ENCODE results near the gene TEX26.

Gene TEX26

GRCh38 chr13:30932481-30933353 lies at the start of gene TEX26:
TEX26 (plus strand) TSS chr13:30932656; CDS start chr13:30932716, 60 bp downstream.
- no peak for FAIRE-seq

DNA sequence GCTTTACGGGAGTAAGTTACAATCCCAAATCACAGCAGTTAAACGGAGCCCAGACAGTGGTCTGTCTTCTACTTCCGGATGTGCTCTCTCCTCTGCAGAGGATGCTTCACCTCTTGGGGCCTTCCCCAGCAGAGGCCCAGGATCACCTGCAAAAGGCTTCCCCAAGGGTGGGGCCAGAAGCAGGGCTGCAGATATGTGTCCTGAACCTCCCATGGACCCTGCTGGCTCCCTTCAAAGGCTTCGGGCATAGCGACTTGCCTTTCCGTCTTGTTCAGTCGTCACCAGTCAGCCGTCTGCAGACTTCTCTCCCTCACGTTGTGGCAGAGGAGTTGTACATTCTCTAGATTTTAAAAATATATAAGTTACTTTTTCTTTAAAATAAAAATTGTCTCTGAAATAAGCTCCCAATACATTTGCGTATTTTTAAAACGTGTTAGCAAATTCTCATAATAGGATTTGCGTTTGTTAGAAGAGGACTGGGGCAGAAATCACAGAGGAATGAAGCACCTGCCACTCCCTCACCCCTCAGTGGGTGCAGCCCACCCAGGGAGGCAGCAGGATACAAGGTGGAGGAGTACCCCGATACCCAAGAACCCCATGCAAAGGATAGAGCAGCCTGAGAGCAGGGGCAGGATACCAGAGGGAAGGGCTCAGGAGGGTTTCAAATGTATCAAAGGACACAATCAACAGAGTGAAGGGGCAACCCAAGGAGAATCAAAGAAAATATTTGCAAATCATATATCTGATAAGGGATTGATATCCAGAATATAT lies 49.3 kb upstream of the TEX26 start:
- FAIRE-seq: no peak

DNA sequence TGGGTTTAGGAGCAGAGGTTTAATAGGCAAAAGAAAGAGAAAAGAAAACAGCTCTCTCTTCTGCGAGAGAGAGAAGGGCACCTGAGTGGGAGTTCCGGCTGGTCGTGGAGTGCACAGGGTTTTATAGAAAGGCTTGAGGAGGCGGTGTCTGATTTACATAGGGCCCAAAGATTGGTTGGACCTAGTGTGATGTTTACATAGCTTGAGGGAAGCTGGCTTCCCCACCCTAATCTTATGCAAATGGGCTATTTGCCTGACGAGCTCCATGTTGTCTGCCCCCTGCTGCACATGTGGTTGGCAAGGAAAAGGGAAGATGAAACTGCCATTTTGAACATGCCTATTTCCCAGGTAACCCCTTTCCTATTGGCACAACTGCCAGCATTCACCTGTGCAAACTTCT lies 47.9 kb upstream of the TEX26 start:
- FAIRE-seq: no peak

DNA sequence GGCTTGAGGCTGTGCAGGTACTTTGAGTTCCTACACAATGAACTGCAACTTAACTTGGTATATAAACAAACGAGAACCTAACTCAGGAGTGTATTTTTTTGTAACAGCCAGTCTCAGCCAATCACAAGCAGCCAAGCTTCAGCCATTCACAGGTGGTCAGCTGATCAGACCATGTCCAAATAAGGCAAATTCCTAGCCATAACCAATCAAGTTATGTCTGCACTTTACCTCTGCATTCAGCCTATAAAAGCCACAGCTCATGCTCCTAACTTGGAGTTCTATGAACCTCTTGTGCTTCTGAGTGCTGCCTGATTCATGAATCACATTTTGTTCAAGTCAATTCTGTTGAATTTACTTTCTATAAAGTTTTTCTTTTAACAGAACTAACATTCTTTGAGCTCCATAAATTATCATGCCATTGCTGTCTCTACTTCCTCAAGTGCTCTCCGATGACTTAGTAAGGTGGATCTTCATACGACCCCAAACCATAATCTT lies 43.2 kb upstream of the TEX26 start:
- FAIRE-seq: no peak

DNA sequence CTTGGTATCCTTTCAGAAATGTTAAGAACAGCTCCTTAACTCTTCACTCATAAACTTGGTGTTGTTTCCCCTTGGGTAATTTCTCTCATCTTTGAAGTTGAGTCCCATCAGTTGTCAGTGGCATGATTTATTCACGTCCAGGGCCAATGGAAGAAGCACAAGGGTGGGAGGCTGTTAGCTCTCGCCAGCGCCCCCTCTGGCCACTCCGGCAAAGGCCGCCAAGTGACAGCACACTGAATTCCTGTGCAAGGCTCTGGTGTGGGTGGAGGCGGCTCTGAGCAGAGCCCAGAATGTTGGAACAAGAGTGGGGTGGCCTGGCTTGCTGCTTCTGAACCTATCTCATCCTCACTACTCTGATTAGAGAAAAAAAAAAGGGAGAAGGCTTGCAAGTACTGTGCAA lies 39.5 kb upstream of the TEX26 start:
- FAIRE-seq: no peak

DNA sequence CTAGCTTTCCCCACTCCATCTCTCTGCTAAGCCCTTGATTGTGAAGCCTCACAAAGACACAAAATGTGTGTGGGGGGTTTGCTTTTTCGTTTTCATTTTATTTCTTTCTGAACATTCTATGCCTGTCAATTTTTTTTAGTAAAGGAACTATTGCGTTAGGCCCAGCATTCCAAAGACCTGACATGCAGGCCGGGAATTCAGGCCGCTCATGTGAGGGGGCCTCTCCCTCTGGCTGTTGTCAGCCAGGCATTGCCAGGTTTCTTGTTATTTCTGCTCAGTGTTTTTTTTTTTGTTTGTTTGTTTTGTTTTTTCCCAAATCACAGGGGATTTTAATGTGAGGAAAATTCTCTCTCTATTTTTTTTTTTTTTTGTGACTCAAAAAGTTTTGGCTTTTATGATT lies 36.7 kb upstream of the TEX26 start:
- no peak for FAIRE-seq

DNA sequence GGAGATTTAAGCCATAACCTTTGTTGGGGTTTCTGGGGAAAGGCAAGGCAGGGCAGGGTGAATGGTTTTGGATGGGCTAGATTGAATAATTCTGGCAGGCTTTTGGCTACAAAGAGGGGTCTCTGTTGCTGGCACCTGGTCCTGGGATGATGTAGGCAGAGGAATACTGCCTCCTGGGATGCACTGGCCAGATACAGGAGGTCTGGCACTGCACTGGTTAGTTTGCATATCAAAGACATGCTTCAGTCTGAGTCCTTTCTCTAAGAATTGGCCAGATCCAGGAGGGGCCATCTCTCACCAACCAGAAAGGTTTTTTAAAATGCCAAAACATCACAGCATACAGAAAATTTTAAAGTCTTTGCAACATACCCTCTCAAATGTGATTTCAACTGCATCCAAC lies 34.4 kb upstream of the TEX26 start:
- no peak for FAIRE-seq

- no peak for FAIRE-seq
Observed at GRCh38 chr13:30898678-30899241, 33.7 kb upstream of the TEX26 start.

DNA sequence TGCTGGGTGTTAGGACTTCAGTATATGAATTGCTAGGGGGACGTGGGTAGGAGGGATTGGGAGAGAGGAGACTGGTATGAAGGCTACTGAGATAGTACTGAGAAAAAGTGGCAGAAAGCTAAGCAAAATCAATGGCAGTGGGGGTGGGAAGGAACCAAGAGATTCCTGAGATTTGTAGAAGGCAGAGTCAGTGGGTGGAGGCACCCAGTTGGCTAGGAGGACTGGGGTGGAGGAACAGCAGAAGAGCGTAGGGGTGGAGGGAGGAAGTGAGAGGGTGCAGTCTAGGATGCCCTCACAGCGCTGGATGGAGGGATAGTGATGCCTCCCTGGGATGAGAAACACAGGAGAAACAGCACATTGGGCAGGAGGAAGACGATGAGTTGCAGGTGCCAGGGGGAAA lies 32.0 kb upstream of the TEX26 start:
- no peak for FAIRE-seq

DNA sequence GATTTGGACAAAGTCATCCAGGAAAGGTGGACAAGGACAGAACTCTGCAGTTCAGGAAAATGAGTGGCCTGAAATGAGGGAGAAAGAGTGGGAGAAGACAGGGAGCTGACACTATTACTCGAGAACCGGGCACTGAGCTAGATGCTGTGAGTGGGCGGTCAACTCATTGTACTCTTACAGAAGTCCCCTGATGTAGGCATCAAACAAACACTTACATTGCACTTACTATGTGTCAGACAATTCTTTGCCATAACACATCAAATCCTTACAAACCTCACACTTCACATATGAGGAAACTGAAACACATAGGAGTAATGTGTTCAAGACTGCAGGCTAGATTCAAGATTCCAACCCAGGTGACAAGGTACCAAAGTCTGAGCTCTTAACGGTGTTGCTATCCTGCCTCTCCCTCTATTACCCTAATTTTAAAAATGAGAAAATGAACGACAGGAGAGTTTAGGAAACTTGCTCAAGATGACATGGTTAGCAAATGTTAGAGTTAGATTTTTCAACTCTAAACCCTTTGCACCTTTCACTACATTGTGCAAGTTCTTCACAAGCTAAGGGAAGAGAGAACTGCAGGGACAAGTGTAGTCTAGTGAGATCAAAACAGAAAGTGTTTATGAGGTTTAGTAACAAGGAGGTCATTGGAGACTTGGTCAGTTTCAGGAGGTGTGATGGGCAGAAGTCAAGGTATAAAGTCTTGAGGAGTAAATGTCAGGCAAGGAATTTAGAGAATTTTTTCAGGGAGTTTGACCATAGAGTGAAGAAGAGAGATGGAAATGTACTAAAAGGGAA lies 31.3 kb upstream of the TEX26 start:
- no peak for FAIRE-seq

- FAIRE-seq: no peak
Observed at GRCh38 chr13:30904043-30904442, 28.4 kb upstream of the TEX26 start.

GRCh38 chr13:30905932-30906383 lies 26.5 kb upstream of the TEX26 start, which contains the start of gene MEDAG:
MEDAG (plus strand) TSS chr13:30906271; CDS start chr13:30906516, 245 bp downstream.
- no peak for FAIRE-seq

DNA sequence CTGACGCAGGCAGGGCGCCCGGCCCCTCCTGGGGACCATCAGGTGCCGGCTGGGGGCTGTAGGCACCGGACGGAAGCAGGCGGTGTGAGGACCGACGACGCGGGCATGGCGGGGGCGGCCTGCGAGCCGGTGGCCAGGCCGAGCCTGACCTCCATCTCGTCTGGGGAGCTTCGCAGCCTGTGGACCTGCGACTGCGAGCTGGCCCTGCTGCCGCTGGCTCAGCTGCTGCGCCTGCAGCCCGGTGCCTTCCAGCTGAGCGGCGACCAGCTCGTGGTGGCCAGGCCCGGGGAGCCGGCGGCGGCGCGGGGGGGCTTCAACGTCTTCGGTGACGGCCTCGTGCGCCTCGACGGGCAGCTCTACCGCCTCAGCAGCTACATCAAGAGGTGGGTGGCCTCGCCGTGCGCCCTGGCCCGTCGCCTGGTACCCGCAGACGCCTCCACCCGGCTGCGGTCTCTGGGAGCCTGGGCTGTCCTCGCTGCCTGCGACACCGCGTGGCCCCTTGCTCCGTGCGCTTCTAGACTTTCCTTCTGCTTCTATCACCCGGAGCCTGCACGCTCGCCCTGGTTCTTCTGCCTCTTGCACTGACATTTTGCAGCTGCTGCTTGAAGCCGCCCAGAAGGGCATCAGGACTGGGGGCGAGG lies 25.9 kb upstream of the TEX26 start:
- FAIRE-seq: no peak

DNA sequence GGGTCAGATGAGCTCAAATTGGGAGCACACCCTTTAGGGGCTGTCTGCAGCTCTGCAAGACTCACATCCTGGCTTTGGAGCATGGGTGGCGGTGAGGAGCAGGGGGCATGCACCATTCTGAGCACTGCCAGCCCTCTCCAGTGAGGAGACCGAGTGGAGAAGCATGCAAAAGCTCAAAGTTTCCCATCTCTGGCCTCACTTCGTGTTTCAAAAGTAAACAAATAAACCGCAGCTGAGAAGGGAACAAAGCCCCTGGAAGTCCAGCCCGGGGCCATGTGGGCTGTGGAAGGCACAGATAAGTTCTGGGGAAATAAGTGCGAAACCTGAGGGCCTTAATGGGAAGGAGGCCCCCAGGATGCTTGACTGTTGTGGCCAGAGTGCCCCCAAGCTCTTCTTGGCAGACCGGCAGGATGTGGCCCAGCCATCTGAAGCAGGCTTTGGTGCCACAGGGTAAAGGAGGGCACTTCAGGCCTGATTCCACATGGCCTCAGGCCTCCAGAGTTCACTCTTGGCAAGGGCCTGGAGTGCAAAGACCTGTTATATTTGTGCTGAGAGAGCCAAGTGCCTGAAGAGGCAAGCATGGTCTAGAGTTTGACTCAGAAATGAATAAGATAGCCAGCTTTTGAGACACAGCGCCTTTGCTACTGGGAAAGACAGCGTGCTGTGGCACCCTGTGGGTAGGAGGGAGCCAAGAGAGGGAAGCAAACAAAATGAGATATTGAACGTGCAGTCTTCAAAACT lies 25.2 kb upstream of the TEX26 start:
- FAIRE-seq: no peak

DNA sequence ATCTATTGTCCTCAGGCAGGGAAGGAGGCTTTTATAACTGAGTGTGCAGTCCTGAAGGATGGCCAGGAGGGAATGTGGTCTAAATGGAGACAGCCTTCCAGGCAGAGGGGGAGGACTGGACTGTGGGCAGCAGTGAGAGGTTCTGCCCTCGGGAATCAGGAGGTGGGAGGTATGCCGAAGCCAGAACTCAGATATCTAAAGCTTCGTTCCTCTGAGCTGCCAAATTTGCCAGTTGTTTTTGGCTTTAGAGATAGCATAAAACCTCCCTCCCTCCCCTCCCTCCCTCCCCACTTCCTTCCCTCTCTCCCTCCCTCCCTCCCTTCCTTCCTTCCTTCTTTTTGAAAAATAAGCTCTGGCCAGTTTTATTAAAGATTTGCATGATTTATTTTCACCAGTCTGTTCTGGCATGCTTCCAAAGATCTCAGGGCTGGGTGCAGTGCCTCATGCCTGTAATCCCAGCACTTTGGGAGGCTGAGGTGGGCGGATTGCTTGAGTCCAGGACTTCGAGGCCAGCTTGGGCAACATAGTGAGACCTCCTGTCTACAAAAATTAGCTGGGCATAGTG lies 24.0 kb upstream of the TEX26 start:
- FAIRE-seq: no peak

- no peak for FAIRE-seq
Observed at GRCh38 chr13:30910676-30911075, 21.8 kb upstream of the TEX26 start.

- no peak for FAIRE-seq
Observed at GRCh38 chr13:30915691-30916541, 16.5 kb upstream of the TEX26 start.

DNA sequence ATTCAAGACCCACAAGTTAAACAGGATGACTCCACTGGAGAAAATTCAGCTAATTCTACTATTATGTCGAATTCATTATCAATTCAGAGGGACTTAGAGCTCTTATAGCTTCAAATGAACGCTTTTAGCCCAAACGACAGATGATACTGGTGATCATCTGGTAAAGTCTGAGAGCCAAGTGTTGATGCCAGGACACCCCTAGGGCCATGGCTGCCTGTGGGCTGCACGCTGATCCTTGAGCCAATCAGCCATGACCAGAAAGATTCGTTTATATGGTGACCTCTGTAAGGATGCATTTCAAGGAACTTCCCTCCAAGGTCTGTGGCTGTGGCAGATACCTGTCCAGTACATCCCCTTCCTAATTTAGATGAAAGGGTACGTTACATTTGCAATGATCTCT lies 15.5 kb upstream of the TEX26 start:
- no peak for FAIRE-seq

DNA sequence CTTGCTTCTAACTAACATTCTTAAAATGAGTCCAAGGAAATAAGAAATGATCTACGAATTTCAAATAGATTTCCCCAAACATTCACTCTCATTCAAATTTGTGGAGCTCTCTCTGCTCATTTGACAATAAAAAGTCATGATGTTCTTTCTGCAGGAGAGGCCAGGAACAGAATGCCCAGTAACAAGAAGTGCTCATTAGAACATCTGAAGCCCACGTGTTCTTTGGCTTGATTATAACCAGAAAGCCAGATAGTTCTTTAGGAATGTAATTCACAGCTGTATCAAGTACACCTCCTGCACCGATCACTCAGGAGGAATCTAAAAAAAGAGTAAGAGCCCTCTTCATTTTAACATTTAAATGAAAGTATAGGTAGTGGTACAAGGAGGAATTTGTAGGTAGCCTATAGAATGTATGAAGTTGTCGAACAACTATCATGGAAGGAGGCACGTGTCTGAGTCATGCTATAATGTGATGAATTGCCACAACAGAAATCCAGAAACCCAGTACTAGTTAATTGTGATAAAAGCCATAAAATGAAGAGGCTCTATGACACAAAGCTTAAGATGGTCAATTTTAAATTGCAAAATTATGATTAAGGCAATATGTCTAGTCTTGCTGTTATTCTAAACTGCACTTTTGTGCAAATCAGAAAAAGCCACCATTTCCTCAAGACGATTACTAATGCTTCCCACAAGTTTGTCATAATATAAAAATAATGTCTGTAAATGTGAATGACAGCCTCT lies 13.6 kb upstream of the TEX26 start:
- no peak for FAIRE-seq

Data from TTC549 (cell line).